D721Med (cell line): ENCODE data around the gene MOB1A.
"Not testable (repeated sequence)": the region's sequence is repeated elsewhere in the genome, so short reads cannot be mapped to it uniquely, and the experiment has no call there.

Experiments used
- DNase-seq: peaks from one replicate; pipeline ENCODE4 v3.0.0; 2011; ENCODE audit warnings: low spot score; ENCODE audit not compliant: insufficient read length
- FAIRE-seq: peaks from 2 replicates; lab custom pipeline; 2011; peaks lifted over from hg19 to GRCh38; lab: Jason Lieb, UNC
- CTCF ChIP-seq: IDR thresholded peaks from 2 replicates; pipeline ENCODE4 v1.5.1; 2012; ENCODE audit warnings: mild to moderate bottlenecking, control low read depth; ENCODE audit not compliant: insufficient read depth; ENCODE audit errors: missing control alignments

Gene MOB1A

GRCh38 chr2:74221604-74222299, 43.1 kb upstream of the MOB1A start:
- FAIRE-seq, result no peak
- TF ChIP-seq CTCF, result no peak
- no peak for DNase-seq

- DNase-seq (no peak), FAIRE-seq (no peak)
- TF ChIP-seq CTCF, result no peak
These were observed 42.4 kb upstream of the MOB1A start for GRCh38 chr2:74221091-74221490.

DNA sequence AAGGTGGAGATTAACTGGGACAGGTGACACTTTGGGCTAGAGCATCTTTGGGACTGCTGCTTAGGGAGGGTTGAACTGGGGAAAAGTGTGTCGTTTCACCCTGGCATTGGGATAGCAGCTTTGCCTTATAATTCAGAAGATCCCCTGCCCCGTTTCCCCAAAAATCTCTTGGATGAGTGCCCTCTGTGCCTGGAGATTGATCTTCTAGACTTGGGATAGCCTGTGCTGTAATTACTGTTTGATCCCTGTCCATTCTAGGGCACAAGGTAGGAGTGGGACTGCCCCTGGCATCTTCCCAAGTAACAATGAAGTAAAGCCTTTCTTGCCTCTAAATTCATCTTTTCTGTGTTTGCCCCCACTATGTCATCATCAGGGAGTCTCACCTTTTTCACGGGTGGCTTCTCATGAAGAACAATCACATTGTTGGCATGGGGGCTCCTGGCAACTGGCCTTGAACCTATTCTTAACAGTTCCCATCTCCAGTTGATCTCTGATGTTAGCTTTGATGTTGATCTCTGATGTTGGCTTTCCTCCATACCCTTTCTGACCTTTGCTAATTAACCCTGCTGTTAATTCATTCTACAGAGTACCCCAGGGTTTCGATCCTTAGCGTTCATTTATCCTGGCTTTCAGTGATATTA, 41.3 kb upstream of the MOB1A start:
- FAIRE-seq (no peak), DNase-seq (no peak)
- TF ChIP-seq CTCF, result no peak

- FAIRE-seq (no peak), DNase-seq (no peak)
- no peak for TF ChIP-seq CTCF
These were observed 38.0 kb upstream of the MOB1A start for GRCh38 chr2:74216642-74217041.

- not testable (repeated sequence) for DNase-seq, FAIRE-seq
These were observed 37.1 kb upstream of the MOB1A start for GRCh38 chr2:74215771-74216170.

DNA sequence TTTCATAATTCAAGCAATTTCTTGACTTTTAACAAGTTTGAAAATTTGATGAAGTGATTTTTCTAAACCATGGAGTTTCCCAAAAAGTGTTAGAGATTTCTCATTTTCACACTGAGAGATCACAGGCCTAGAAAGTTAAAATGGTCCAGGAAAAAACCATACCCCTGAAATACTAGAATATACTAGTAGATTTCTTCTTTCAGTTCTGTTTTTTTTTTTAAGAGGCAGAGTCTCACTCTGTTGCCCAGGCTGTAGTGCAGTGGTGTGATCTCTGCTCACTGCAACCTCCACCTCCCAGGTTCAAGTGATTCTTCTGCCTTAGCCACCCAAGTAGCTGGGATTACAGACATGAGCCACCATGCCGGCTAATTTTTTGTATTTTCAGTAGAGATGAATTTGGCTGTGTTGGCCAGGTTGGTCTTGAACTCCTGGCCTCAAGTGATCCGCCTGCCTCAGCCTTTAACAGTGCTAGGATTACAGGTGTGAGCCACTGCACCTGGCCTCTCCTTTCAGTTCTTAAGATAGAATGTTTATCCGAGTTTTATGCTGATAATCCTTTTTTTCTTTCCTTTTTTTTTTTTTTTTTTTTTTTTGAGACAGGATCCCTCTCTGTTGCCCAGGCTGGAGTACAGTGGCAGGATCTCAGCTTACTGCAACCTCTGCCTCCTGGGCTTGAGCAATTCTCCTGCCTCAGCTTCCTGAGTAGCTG, 34.2 kb upstream of the MOB1A start:
- FAIRE-seq, result no peak
- no peak for TF ChIP-seq CTCF
- DNase-seq, result no peak

DNA sequence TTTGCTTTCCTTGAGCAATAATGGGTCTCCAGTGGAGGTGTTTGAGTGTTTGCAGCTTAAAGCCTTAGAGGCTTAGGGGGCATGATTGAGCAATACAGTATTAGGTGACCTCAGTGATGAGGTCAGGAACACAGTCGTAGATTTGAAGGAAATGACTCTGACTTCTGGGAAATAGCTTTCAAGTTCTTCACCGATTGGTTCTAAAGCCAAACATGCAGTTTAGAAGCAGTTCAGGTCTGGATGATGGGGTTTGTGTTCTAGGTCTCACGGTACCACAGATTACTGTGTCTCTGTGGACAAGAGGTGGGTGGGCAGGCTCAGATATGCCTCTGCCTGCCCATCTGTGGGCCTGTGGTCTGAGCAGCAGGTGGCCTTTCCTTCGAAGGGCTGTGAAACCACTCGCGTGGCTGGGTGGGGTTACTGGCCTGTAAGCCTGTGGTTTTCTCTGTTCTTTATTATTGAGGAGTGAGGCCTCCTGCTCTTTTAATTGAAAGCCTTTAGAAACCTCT, 27.6 kb upstream of the MOB1A start:
- DNase-seq (no peak), FAIRE-seq (no peak)
- TF ChIP-seq CTCF, result no peak
